Smooth muscle cell (in vitro differentiated cells): ENCODE measurements around the gene MATN3. TPM values are rescaled to one million over a fixed set of nuclear protein-coding genes. Genes with fewer than 3 reads are reported as not detected.
A peak's percentile ranks its signal among the peaks of the same experiment; 100 is the strongest.

Source experiments
- DNase-seq: peaks from one replicate; lab custom pipeline; 2025; ENCODE audit not compliant: unreplicated experiment; lab: John Stamatoyannopoulos, UW
- H2AFZ ChIP-seq: fragments of 200-600 bp; sonication (generic); 2 replicates; pipeline ENCODE4 v1.6.0; 2016; ENCODE audit warnings: antibody characterized with exemption, low read depth, mild to moderate bottlenecking
- H3F3A ChIP-seq: fragments of 200-600 bp; sonication (generic); 2 replicates; pipeline ENCODE4 v1.6.0; 2017; ENCODE audit warnings: antibody characterized with exemption, low read depth
- H3K27ac ChIP-seq: fragments of 200-600 bp; sonication (generic); 2 replicates; pipeline ENCODE4 v1.5.1; 2016; ENCODE audit warnings: low read depth, mild to moderate bottlenecking
- H3K27me3 ChIP-seq: fragments of 200-600 bp; sonication (generic); 2 replicates; pipeline ENCODE4 v1.6.1; 2016; ENCODE audit warnings: low read depth, mild to moderate bottlenecking
- H3K36me3 ChIP-seq: fragments of 200-600 bp; sonication (generic); 2 replicates; pipeline ENCODE4 v1.5.1; 2016; ENCODE audit warnings: low read depth
- H3K4me1 ChIP-seq: fragments of 200-600 bp; sonication (generic); 2 replicates; pipeline ENCODE4 v1.5.1; 2016; ENCODE audit warnings: low read depth
- H3K4me2 ChIP-seq: fragments of 200-600 bp; sonication (generic); 2 replicates; pipeline ENCODE4 v1.6.0; 2016; ENCODE audit warnings: mild to moderate bottlenecking
- H3K4me3 ChIP-seq: fragments of 200-600 bp; sonication (generic); 2 replicates; pipeline ENCODE4 v1.5.1; 2016; ENCODE audit warnings: mild to moderate bottlenecking
- H3K79me2 ChIP-seq: fragments of 200-600 bp; sonication (generic); 2 replicates; pipeline ENCODE4 v1.6.0; 2016; ENCODE audit warnings: low read depth, mild to moderate bottlenecking
- H3K9ac ChIP-seq: fragments of 200-600 bp; sonication (generic); 2 replicates; pipeline ENCODE4 v1.6.0; 2016; ENCODE audit warnings: low read depth
- H3K9me3 ChIP-seq: fragments of 200-600 bp; sonication (generic); replicated peaks from 2 replicates; pipeline ENCODE4 v1.5.1; 2016; ENCODE audit warnings: low read depth
- H4K20me1 ChIP-seq: fragments of 200-600 bp; sonication (generic); 2 replicates; pipeline ENCODE4 v1.6.0; 2016; ENCODE audit warnings: low read depth
- CTCF ChIP-seq: fragments of 200-600 bp; sonication (generic); IDR thresholded peaks from 2 replicates; pipeline ENCODE4 v1.5.1; 2017; ENCODE audit warnings: borderline replicate concordance, mild to moderate bottlenecking, antibody characterized with exemption; ENCODE audit not compliant: insufficient read depth, poor library complexity, severe bottlenecking
- WGBS: methylation state at CpG from one replicate; pipeline ENCODE4 v1.1.7; 2016; ENCODE audit warnings: low lambda C conversion rate; 5-methylcytosine and 5-hydroxymethylcytosine counted together
- polyA plus RNA-seq: library from polyadenylated mRNA; unstranded; fragments of >200 nt; fragmentation: Nextera tagmentation; extraction: Ambion mirVana; gene quantifications from 2 replicates; pipeline ENCODE4 v1.2.1, GENCODE V29; 2016
- total RNA-seq: library from RNA; depleted of rRNA; stranded (reverse); fragments of >200 nt; gene quantifications from 2 replicates; pipeline ENCODE4 v1.2.3, GENCODE V29; 2014

MATN3 gene
- total and polyA plus RNA-seq, 2 experiments from 2014 or later: 5.1 to 12.9 TPM

GRCh38 chr2:20040489-20041172 lies 28.2 kb upstream of the MATN3 start:
- H3K79me2 ChIP-seq: peaks cover 84% of the 10 kb centered on the region
- H3F3A ChIP-seq: peaks cover 2% of the 10 kb centered on the region
- no peak overlapping the region for H2AFZ ChIP-seq
- no peak overlapping the region for H3K4me3 ChIP-seq
- H3K9me3 ChIP-seq: no peaks in the 10 kb centered on the region
- WGBS: 78% methylated on average over 8 of the region's 8 CpGs
- H3K4me2 ChIP-seq: no peak overlapping the region
- H3K27ac ChIP-seq: peak overlapping the region; percentile 54
- no peak for TF ChIP-seq CTCF
- no peaks in the 10 kb centered on the region for H3K27me3 ChIP-seq
- no peak overlapping the region for H3K9ac ChIP-seq
- peaks cover 21% of the 10 kb centered on the region for H3K4me1 ChIP-seq
- H4K20me1 ChIP-seq: peaks cover 100% of the 10 kb centered on the region
- DNase-seq: no peak
- peaks cover 6% of the 10 kb centered on the region for H3K36me3 ChIP-seq

- H3K9ac ChIP-seq: no peak overlapping the region
- peaks cover 8% of the 10 kb centered on the region for H3K4me1 ChIP-seq
- H3K9me3 ChIP-seq: no peaks in the 10 kb centered on the region
- peaks cover 54% of the 10 kb centered on the region for H3K79me2 ChIP-seq
- H3K4me3 ChIP-seq: no peak overlapping the region
- no peak overlapping the region for H3K4me2 ChIP-seq
- no peak overlapping the region for H3K27ac ChIP-seq
- 88% methylated on average over 2 of the region's 2 CpGs for WGBS
- H3F3A ChIP-seq: no peaks in the 10 kb centered on the region
- H3K36me3 ChIP-seq: peaks cover 21% of the 10 kb centered on the region
- peaks cover 89% of the 10 kb centered on the region for H4K20me1 ChIP-seq
- no peaks in the 10 kb centered on the region for H3K27me3 ChIP-seq
- TF ChIP-seq CTCF: no peak
- no peak for DNase-seq
- no peak overlapping the region for H2AFZ ChIP-seq
Observed at GRCh38 chr2:20037660-20038059, 25.2 kb upstream of the MATN3 start.

GRCh38 chr2:20035955-20036666 lies 23.6 kb upstream of the MATN3 start:
- Histone ChIP-seq H3K4me1 (no peaks in the 10 kb centered on the region), H3K9me3 (no peaks in the 10 kb centered on the region), H3K9ac (no peak overlapping the region), H4K20me1 (peaks cover 76% of the 10 kb centered on the region), H3K27me3 (no peaks in the 10 kb centered on the region), H3K36me3 (peaks cover 29% of the 10 kb centered on the region), H2AFZ (no peak overlapping the region), H3F3A (no peaks in the 10 kb centered on the region), H3K4me2 (no peak overlapping the region), H3K27ac (no peak overlapping the region), H3K79me2 (peaks cover 39% of the 10 kb centered on the region), H3K4me3 (no peak overlapping the region)
- TF ChIP-seq CTCF: no peak
- 81% methylated on average over 4 of the region's 4 CpGs for WGBS
- no peak for DNase-seq
